GM12891 (cell line): ENCODE results near the gene CCSAP.

Source experiments
- DNase-seq: peaks from one replicate; pipeline ENCODE4 v3.0.0; 2011; ENCODE audit warnings: low spot score; ENCODE audit not compliant: insufficient read length
- FAIRE-seq: peaks from 2 replicates; lab custom pipeline; 2011; peaks lifted over from hg19 to GRCh38; lab: Jason Lieb, UNC
- PAX5 ChIP-seq: IDR thresholded peaks from 2 replicates; pipeline ENCODE4 v1.6.1; 2011; ENCODE audit warnings: low read length, moderate library complexity, mild to moderate bottlenecking; ENCODE audit not compliant: insufficient read depth, severe bottlenecking
- POLR2A ChIP-seq: IDR thresholded peaks from 2 replicates; pipeline ENCODE4 v1.6.1; 2011; ENCODE audit warnings: low read depth, low read length, control low read depth
- POLR2AphosphoS5 ChIP-seq: IDR thresholded peaks from 2 replicates; pipeline ENCODE4 v1.6.1; 2011; ENCODE audit warnings: low read depth, low read length, control low read depth
- POU2F2 ChIP-seq: IDR thresholded peaks from 2 replicates; pipeline ENCODE4 v1.6.1; 2011; ENCODE audit warnings: low read depth, mild to moderate bottlenecking, control low read depth, low read length, moderate library complexity
- SPI1 ChIP-seq: IDR thresholded peaks from 2 replicates; pipeline ENCODE4 v1.6.1; 2011; ENCODE audit warnings: low read depth, low read length, control low read depth
- TAF1 ChIP-seq: IDR thresholded peaks from 2 replicates; pipeline ENCODE4 v1.6.1; 2011; ENCODE audit warnings: low read depth, low read length, control low read depth

CCSAP gene

GRCh38 chr1:229326601-229327000, 16.2 kb downstream of the CCSAP start:
- no peak for TF ChIP-seq POU2F2
- TF ChIP-seq SPI1 = no peak
- no peak for TF ChIP-seq PAX5
- TF ChIP-seq TAF1 = no peak
- no peak for TF ChIP-seq POLR2AphosphoS5
- TF ChIP-seq POLR2A = no peak
- DNase-seq = no peak
- no peak for FAIRE-seq

GRCh38 chr1:229325853-229326487, 16.9 kb downstream of the CCSAP start:
- DNase-seq (no peak), FAIRE-seq (peak; percentile 59)
- no peak for TF ChIP-seq POLR2AphosphoS5

GRCh38 chr1:229325401-229325800, 17.4 kb downstream of the CCSAP start:
- no peak for TF ChIP-seq POLR2AphosphoS5
- TF ChIP-seq POU2F2 = no peak
- no peak for TF ChIP-seq TAF1
- TF ChIP-seq PAX5 = no peak
- no peak for TF ChIP-seq SPI1
- no peak for TF ChIP-seq POLR2A
- DNase-seq (no peak), FAIRE-seq (no peak)

GRCh38 chr1:229323885-229324553, 18.8 kb downstream of the CCSAP start:
- FAIRE-seq = no peak
- TF ChIP-seq PAX5 (no peak), SPI1 (no peak), POLR2AphosphoS5 (no peak), POU2F2 (no peak), TAF1 (no peak), POLR2A (no peak)

GRCh38 chr1:229323201-229323600, 19.6 kb downstream of the CCSAP start:
- TF ChIP-seq POLR2A (no peak), TAF1 (no peak), POU2F2 (no peak), PAX5 (no peak), SPI1 (no peak), POLR2AphosphoS5 (no peak)
- DNase-seq (no peak), FAIRE-seq (no peak)

More at GRCh38 chr1:229323885-229324553, 18.8 kb downstream of the CCSAP start:
- DNase-seq = no peak

- FAIRE-seq (no peak), DNase-seq (no peak)
- TF ChIP-seq POU2F2 (no peak), POLR2AphosphoS5 (no peak), TAF1 (no peak), SPI1 (no peak), PAX5 (no peak), POLR2A (no peak)
Observed at GRCh38 chr1:229319487-229319886, 23.4 kb downstream of the CCSAP start.

GRCh38 chr1:229318056-229318455, 24.8 kb downstream of the CCSAP start:
- DNase-seq (no peak), FAIRE-seq (no peak)
- TF ChIP-seq POLR2A (no peak), PAX5 (no peak), POLR2AphosphoS5 (no peak), TAF1 (no peak), SPI1 (no peak), POU2F2 (no peak)

- FAIRE-seq (no peak), DNase-seq (no peak)
- TF ChIP-seq TAF1 = no peak
- TF ChIP-seq POLR2AphosphoS5 = no peak
- no peak for TF ChIP-seq SPI1
- TF ChIP-seq PAX5 = no peak
- TF ChIP-seq POU2F2 = no peak
- no peak for TF ChIP-seq POLR2A
Observed at GRCh38 chr1:229316166-229316565, 26.7 kb downstream of the CCSAP start.

- TF ChIP-seq POU2F2 (no peak), TAF1 (no peak), PAX5 (no peak), SPI1 (no peak), POLR2AphosphoS5 (no peak), POLR2A (no peak)
- FAIRE-seq = no peak
- DNase-seq = no peak
Observed at GRCh38 chr1:229310833-229311232, 32.0 kb downstream of the CCSAP start.

GRCh38 chr1:229309684-229310083, 33.2 kb downstream of the CCSAP start:
- DNase-seq = no peak
- no peak for FAIRE-seq
- TF ChIP-seq TAF1 (no peak), SPI1 (no peak), POLR2AphosphoS5 (no peak), POLR2A (no peak), PAX5 (no peak), POU2F2 (no peak)
